NCI-H345 treated with DMSO at 0.1 percent for 48 hours (cell line): ENCODE measurements around the gene CTSC.
"Not testable (repeated sequence)": the region's sequence is repeated elsewhere in the genome, so short reads cannot be mapped to it uniquely, and the experiment has no call there.

Source experiments
- DNase-seq: peaks from one replicate; lab custom pipeline; 2025; ENCODE audit not compliant: unreplicated experiment; lab: John Stamatoyannopoulos, UW

The CTSC gene

DNA sequence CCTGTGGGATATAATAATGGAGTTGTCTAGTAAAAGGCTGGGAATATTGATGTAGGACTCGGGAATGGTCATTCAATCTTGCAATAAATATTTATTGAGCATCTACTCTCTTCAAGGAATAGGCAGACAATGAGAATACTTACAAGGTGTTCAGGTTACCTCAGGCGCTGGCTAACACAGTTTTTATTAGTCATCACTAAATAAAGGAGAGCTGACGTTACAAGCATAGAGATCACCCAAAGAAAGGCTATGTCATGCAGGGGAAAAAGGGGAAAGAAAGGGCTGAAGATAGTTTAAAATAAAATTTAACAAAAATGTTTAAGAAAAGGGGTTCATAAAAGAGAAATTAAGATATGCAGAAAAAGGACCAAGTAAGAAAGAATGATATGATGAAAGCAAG is 15.8 kb upstream of the CTSC start:
- DNase-seq = no peak

DNA sequence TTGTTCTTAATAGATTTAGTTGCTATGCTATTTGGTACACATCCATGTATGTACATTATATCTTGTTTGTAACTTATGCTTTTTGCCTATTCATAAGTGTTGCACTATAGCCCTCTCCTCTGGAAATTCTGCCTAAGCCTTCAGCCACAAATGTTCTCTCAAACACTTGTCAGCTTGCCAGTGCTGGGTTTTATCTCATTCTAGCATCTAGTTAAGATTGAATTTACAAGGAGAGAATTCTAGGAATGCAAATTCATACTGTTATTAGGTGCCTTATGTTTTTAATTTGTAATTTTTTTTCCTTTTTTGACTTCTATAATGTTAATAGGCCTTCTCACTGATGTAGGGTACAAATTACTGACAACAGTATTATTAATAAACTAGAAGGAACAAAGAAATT is 14.6 kb upstream of the CTSC start:
- DNase-seq = no peak

DNA sequence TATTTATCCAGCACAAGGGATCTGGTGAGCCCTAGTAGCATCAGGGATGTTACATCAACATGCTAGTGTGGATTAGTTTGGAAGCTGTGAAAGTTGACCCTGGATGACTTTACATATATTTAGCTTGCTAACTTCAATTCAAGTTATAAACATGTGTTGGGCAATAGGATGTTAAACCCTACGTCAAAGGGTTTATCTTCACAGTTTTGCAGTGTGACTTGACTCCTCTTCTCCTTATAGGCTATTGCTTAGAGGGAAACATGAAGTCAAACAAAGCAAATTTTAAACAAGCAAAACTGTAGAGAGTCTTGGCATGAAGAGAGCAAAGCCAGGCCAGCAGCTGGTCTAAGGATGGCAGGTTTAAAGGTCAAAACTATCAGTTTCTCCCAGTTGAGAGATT is 11.3 kb upstream of the CTSC start:
- DNase-seq = no peak

DNA sequence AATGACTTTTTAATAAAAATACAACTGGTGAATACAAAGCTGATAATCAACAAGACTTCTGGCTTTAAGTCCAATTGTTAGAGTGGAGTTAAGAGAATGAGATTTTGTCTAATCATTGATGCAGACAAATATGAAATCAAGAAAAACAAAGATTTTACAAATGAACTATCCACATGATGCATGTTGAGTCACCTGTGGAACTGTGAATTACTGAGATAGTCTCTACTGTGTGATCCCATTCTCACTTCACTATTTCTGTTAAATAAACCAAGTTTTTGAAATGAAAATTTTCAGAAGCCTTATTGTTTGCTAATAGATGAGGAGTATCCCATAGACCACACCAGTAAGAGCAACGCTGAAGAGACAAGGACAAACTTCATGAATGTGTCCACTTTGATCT is 8.4 kb upstream of the CTSC start:
- no peak for DNase-seq

DNA sequence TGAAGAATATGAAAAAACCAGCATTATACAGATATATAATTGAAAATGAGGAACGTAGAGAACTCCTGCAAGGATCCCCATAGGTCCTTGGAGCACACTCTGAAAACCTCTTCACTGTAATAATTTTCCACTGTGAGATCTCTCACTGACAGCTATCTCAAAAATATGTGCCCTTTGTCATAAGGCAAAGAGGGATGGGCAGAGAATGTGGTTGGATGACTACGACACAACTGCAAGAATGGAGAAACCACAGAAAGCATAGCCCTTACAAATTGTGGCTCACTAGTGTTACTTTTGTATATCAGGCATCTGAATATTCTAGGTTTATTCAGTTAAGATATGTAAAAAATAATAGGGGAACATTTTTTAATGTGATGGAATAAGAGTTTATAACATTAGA is 7.9 kb upstream of the CTSC start:
- no peak for DNase-seq

DNA sequence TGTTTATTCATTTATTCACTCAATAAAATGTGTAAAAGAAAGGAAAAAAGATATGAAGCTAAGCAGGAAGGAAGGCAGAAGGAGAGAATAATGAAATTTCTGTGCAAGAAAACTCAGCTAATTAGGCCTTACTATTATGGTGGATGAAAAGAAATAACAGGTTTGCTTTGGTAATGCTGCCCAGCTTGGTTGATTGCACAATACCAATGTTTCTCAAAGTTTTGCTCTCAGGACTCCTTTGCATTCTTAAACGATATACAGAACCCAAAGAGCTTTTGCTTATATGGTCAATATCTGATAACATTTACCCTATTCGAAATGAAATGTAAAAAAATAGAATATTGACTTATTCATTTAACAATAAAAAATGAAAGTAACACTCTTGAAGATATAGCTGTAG is 7.3 kb upstream of the CTSC start:
- no peak for DNase-seq

DNA sequence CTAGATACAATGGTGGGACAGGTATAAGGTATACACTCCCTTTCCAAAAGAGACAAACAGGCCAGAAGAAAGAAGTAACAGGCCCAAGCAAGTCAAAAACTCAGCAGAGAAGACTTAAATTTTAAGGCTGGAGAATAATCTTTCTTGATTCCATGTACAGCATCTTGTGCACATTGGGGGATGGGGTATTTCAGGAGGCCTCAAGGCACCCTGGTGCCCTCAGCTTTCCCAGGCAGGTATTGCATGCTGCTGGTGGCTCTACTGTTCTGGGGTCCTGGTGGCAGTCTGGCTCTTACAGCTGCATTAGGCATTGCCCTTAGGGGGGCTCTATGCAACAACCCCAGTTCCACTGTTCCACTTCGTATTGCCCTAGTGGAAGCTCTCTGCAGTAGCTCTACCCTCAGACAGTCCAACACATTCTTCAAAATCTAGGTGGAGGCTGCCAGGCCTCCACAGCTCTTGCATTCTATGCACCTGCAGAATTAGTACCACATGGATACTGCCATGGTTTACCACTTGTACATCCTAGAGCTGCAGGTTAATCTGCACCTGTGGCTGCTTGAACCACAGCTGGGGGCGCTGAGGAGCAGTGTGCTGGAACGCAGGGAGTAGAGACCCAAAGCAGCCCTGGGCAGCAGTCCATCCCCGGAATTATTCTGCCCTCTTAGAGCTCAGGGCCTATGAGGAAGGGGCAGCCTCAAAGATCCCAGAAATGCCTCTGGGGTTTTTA is 4.2 kb upstream of the CTSC start:
- no peak for DNase-seq

DNA sequence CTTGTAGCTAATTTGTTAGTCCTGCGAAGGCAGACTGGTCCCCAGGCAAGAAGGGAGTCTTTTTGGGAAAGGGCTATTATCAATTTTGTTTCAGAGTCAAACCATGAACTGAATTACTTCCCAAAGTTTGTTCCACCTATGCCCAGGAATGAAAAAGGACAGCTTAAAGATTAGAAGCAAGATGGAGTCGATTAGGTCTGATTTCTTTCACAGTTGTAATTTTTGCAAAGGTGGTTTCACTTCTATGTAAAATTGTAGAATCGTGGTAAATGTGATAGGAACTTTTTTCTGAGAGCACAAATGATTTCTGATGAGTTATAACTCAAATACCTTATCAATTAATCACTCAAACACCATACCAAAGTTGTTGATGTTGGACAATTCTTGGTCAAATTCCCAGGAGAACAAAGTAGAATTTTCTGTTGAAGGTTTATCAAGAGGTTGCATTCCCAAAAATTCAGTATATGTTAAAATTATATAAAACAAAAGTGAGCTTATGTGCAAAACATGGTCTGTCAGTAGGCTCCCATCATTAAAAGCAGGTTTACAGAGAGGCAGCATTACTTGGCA is 2.9 kb upstream of the CTSC start:
- DNase-seq = no peak

DNA sequence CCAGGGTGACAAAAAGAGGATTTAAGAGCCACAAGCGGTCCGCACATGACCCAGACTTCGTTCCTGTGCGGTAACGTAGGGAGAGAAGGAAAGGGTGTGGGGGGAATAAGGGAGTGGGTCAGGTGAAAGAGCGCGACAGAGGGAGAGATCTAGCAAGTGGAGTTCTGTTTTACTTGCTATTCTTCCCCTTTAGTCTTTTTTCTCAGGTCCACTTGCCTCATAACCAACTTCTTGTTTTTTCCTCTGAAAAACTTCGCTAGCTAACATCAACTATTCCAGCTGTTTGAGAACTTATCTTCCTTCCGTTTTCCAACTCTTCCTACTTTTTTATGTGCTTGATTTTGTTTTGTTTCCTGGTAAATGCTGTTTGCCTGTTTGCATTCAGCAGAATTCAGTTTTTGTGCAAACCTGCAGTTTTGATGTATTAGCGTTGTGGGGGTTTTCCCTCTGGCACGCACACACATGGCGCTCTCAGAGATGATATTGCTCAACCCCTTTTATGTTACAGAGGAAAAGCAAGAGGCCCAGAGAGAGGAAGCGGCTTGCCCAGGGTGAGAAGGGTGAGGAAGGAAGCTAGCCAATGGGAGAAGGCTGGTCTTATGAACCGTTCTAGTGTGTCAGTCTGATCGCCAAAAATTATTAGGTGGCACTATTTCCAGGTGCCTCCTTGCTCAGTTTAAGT is 592 bp upstream of the CTSC start:
- DNase-seq = no peak

DNA sequence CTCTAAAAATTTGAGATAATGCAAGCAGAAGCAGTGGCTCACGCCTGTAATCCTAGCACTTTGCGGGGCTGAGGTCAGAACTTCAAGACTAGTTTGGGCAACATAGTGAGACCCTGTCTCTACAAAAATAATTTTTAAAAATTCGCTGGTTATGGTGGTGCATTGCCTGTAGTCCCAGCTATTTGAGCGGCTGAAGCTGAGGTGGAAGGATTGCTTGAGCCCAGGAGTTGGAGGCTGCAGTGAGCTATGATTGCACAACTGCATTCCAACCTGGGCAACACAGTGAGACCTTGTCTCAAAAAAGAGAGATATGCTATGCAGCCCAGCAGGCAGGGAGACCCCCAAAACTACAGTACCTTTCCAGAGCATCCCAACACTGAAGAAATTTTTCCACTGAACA is 2.3 kb downstream of the CTSC start:
- no peak for DNase-seq

DNA sequence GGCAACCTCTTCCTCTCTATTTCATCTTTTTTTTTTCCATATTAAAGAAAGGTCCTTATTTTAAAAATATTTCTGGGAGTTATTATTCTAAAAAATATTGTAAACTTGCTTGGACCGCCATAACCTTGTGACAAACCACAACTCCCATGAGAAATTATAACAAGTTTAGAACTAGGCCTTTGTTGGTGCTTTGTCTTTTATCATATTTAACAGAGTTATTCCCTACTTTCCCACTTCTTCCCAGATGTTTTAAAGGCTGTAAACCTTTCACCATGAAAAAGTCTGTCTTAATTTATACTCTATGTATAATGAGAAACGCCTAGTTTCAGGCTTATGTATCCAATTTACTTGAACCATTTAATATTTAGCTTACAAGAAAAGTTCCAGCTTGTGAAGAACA is 3.7 kb downstream of the CTSC start:
- no peak for DNase-seq

DNA sequence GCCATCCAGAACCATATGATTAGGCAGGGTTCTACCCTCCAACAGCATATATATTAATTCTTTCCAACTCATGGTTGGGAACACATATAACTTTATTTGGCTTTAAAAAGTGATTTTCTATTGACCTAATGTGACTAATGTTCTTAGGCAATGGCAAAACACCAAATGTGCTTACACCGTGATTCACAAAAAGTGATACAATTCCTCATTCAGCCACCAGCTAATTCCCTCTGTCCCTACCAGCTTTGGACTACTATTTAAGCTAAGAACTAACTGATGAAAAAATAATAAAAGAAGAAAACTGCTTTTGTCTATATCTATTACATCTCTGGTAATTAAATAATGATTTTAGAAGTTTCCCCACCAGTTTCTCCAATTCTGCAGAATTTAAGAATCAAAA is 4.7 kb downstream of the CTSC start:
- DNase-seq = no peak

DNA sequence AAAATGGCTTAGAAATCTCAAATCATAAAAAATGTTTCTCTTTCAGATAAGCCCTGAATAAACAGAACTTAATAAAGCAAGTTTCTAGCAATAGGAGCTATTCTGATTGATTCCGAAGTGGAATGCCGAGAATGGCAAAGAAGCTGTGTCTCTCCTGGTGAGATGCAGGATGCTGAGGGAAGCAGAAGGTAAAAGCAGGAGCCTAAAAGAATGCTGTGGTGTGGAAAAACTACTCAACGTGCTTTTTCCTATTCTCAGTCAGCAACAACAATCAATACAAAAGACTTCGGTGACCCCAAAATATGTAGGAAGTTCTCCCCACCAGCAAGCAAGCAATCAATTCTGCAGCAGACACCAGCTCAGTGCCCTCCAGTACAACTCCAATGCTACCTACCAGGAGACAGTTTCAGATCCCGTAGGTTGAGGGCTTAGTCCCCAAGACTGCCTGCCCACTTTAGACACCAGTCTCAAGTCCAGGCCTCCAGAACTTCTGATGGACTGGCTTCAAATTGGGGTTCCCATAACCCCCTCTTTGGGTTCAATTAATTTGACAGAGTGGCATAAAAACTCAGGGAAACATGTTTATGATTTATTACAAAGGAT is 6.6 kb downstream of the CTSC start:
- no peak for DNase-seq

DNA sequence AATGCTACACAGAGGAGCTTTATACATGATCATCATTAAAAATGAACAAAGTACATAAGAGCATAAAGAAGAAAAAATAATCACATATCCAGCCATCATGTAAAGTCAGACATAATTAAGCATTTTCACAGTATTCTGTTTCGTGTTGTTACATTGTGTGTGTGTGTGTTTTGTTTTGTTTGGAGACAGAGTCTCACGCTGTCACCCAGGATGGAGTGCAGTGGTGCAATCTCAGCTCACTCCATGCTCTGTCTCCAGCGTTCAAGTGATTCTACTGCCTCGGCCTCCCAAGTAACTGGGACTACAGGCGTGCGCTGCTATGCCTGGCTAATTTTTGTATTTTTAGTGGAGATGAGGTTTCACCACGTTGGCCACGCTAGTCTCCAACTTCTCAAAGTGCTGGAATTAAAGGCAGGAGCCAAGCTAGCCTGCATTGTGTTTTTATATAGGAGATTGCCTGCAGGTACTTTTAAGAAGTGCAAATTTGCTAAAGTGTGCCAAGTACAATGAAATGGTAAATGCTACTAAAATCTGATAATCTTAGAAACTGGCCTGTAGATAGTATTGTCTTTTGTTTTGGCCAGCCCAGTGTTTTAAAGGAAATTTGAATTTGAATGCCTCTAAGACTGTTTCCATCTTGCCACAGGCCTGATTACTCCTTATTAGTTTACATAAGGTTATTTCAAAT is 7.8 kb downstream of the CTSC start:
- DNase-seq = no peak

DNA sequence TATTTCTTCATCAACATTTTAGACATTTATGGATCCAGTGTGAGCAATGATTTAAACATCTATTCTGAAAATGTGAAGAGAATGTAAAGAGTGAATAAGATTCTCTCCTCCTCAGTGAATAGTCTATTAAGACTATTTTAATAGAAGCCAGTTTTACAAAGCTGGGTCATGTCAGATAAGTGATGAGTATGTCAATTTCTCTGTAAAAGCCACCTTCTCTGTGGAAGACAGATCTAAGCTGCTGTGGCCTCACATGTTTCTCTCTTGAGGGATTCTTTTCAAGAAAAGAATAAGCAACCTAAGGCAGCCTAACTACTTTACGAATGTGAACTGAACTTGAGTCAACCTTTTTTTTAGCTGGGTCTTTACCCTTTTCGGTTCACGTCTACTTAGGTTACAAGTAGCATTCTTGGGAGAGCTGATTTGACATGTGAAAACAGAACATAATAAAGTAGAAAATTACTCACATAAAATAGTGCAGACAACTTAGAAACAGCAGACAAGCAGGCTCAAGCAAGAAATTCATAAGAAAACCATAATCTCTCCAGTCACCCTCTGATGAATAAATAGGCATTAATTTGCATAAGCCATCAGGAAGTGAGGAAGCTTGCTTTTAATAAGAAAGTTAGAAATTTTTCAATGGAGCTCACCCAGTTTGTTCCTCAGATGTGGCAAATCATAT is 9.9 kb downstream of the CTSC start:
- DNase-seq = no peak

DNA sequence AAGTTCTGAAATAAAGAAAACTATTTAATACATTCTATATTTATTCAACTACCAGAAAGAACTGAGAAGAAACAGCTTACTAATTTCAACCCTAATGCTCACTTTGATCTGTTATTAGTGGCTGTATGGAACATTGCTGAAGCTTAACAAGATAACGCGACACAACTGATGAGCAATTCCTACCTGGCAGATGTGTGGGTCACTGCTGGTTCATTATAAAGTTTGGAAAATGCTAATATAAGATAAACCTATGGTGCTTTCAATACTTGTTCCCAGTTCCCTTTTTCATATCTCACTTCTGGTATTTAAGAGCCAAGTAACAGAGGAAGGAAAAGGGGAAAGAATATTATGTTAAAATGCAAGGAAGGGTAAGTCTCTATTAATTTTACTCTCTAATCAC is 10.5 kb downstream of the CTSC start:
- no peak for DNase-seq

DNA sequence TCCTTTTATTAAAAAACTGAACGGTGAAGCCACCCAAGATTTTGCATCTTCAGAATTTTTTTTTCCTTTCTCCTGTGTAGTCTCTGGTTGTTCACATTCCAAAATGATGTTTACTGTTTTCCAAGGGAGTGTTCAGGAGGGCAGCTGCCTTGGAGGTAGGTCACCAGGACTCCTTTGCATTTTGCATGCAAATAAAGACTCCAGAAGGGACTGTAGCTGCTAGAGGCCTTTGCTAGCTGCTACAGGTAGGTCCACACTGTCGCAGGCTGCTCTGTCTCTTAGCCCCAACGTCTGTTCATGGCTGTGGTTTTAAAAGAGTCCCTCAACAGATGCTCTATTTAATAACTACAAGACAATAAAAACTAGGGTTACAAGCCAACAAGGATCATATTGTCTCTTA is 11.4 kb downstream of the CTSC start:
- DNase-seq = no peak

DNA sequence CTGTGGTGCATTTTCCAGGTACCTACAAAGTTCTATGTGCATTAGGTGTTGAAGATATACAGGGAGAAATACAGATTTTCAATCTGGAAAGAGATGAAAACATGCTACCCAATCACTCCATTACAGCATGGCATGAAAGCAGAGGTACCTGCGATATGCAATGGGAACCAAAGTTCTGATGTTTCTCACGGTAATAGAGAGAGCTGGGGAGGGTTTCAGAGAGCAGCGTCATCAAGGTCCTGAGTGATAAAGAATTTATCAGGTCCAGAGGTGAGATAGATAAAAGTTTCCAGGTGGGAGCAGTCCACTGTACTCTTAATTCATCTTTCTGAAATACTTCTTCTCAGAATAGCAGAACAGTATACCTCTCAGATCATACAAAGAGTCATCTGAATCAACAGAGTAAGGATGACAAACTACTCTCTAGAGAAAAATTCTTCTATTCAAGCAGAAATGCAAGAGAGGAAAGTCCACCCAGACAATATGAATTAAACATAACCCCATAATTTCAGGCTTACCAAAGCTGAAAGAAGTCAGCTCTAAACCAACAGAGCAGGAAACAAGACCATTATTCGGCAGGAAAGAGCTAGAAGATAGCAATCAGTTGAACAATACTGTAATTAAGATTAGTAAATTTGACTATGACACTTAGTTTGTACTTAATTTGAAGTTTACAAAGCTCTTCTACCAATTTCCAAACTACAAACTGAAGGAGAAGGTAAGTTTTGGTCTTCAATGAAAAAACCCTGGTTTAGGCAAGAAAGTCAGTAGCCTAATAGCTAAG is 12.8 kb downstream of the CTSC start:
- DNase-seq = no peak

DNA sequence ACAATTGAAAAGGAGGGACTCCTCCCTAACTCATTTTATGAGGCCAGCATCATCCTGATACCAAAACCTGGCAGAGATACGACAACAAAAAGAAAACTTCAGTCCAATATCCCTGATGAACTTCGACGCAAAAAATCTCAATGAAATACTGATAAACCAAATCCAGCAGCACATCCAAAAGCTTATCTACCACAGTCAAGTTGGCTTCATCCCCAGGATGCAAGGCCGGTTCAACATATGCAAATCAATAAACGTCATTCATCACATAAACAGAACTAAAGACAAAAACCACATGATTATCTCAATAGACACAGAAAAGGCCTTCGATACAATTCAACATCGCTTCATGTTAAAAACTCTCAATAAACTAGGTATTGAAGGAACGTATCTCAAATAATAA is 14.7 kb downstream of the CTSC start:
- not testable (repeated sequence) for DNase-seq

DNA sequence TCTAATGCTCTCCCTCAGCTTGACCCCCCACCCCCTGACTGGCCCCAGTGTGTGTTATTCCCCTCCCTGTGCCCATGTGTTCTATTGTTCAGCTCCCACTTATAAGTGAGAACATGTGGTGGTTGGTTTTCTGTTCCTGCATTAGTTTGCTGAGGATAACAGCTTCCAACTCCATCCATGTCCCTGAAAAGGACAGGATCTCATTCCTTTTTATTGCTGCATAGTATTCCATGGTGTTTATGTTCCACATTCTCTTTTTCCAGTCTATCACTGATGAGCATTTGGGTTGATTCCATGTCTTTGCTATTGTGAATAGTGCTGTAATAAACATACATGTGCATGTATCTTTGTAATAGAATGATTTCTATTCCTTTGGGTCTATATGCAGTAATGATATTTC is 16.1 kb downstream of the CTSC start:
- not testable (repeated sequence) for DNase-seq
